Epidermal melanocyte (primary cell): ENCODE results near the gene CRPPA.
"Not testable (repeated sequence)": the region's sequence is repeated elsewhere in the genome, so short reads cannot be mapped to it uniquely, and the experiment has no call there.

Experiments
- DNase-seq: peaks from one replicate; pipeline ENCODE4 v3.0.0; 2011; ENCODE audit warnings: low spot score; ENCODE audit not compliant: insufficient read length

Gene CRPPA

GRCh38 chr7:16421333-16422102 lies at the start of gene CRPPA:
CRPPA (minus strand) TSS chr7:16421538; CDS start chr7:16421322, 216 bp downstream.
- no peak for DNase-seq

GRCh38 chr7:16465469-16466361 lies 44.4 kb upstream of the CRPPA start, which contains the start of gene SOSTDC1:
SOSTDC1 (minus strand) TSS chr7:16465738; CDS start chr7:16465668, 70 bp downstream.
- no peak for DNase-seq

- DNase-seq = no peak
Observed at GRCh38 chr7:16463949-16464715, 42.8 kb upstream of the CRPPA start.

GRCh38 chr7:16463520-16463919 lies 42.2 kb upstream of the CRPPA start:
- DNase-seq = no peak

- DNase-seq = no peak
Observed at GRCh38 chr7:16462431-16462889, 41.1 kb upstream of the CRPPA start.

GRCh38 chr7:16460789-16461493 lies 39.6 kb upstream of the CRPPA start:
- no peak for DNase-seq

- DNase-seq = not testable (repeated sequence)
Observed at GRCh38 chr7:16456303-16456702, 35.0 kb upstream of the CRPPA start.

GRCh38 chr7:16455591-16455990 lies 34.3 kb upstream of the CRPPA start:
- DNase-seq = no peak

GRCh38 chr7:16450366-16450765 lies 29.0 kb upstream of the CRPPA start:
- no peak for DNase-seq

- DNase-seq = no peak
Observed at GRCh38 chr7:16447876-16448275, 26.5 kb upstream of the CRPPA start.

- DNase-seq = no peak
Observed at GRCh38 chr7:16446508-16446907, 25.2 kb upstream of the CRPPA start.

GRCh38 chr7:16443871-16444270 lies 22.5 kb upstream of the CRPPA start:
- not testable (repeated sequence) for DNase-seq

- DNase-seq = no peak
Observed at GRCh38 chr7:16438988-16439387, 17.6 kb upstream of the CRPPA start.

GRCh38 chr7:16436306-16436705 lies 15.0 kb upstream of the CRPPA start:
- no peak for DNase-seq

GRCh38 chr7:16433568-16434122 lies 12.3 kb upstream of the CRPPA start:
- DNase-seq = no peak

- DNase-seq = no peak
Observed at GRCh38 chr7:16432425-16432731, 11.0 kb upstream of the CRPPA start.

- DNase-seq = no peak
Observed at GRCh38 chr7:16431646-16432424, 10.5 kb upstream of the CRPPA start.

GRCh38 chr7:16430133-16430532 lies 8.8 kb upstream of the CRPPA start:
- no peak for DNase-seq

- DNase-seq = no peak
Observed at GRCh38 chr7:16428672-16429071, 7.3 kb upstream of the CRPPA start.

GRCh38 chr7:16428182-16428581 lies 6.8 kb upstream of the CRPPA start:
- DNase-seq = no peak
